MM.1S (cell line): Measurements from ENCODE around the gene IRF3.

Source experiments
- DNase-seq: peaks from one replicate; pipeline ENCODE4 v3.0.0-alpha.2; 2015
- H2AFZ ChIP-seq: fragments of 300-600 bp; sonication (generic); 2 replicates; pipeline ENCODE4 v1.6.0; 2016; ENCODE audit warnings: antibody characterized with exemption, low read length
- H3F3A ChIP-seq: fragments of 300-600 bp; sonication (generic); 2 replicates; pipeline ENCODE4 v1.6.1; 2016; ENCODE audit warnings: mild to moderate bottlenecking, antibody characterized with exemption, low read length, moderate library complexity, mixed read lengths; ENCODE audit not compliant: insufficient read depth
- H3K27ac ChIP-seq: fragments of 300-600 bp; sonication (generic); 2 replicates; pipeline ENCODE4 v1.5.1; 2016; ENCODE audit warnings: mild to moderate bottlenecking, low read length
- H3K27me3 ChIP-seq: fragments of 300-600 bp; sonication (generic); replicated peaks from 2 replicates; pipeline ENCODE4 v1.6.0; 2016; ENCODE audit warnings: low read length; ENCODE audit not compliant: insufficient read depth
- H3K36me3 ChIP-seq: fragments of 300-600 bp; sonication (generic); replicated peaks from 2 replicates; pipeline ENCODE4 v1.6.1; 2016; ENCODE audit warnings: mild to moderate bottlenecking, low read length, mixed read lengths; ENCODE audit not compliant: insufficient read depth
- H3K4me1 ChIP-seq: fragments of 300-600 bp; sonication (generic); 2 replicates; pipeline ENCODE4 v1.6.1; 2016; ENCODE audit warnings: low read length, mixed read lengths
- H3K4me2 ChIP-seq: fragments of 300-600 bp; sonication (generic); 2 replicates; pipeline ENCODE4 v1.6.0; 2016; ENCODE audit warnings: low read depth, low read length
- H3K4me3 ChIP-seq: fragments of 300-600 bp; sonication (generic); 2 replicates; pipeline ENCODE4 v1.5.1; 2016; ENCODE audit warnings: low read length, mixed read lengths
- H3K79me2 ChIP-seq: fragments of 300-600 bp; sonication (generic); 2 replicates; pipeline ENCODE4 v1.6.1; 2016; ENCODE audit warnings: mixed run types, low read length, mixed read lengths
- H3K9ac ChIP-seq: fragments of 300-600 bp; sonication (generic); 2 replicates; pipeline ENCODE4 v1.6.1; 2016; ENCODE audit warnings: low read length, mixed read lengths
- H3K9me2 ChIP-seq: fragments of 300-600 bp; sonication (generic); replicated peaks from 2 replicates; pipeline ENCODE4 v1.6.1; 2016; ENCODE audit warnings: mild to moderate bottlenecking, low read length, mixed read lengths; ENCODE audit not compliant: insufficient read depth
- H3K9me3 ChIP-seq: fragments of 300-600 bp; sonication (generic); replicated peaks from 2 replicates; pipeline ENCODE4 v1.6.1; 2016; ENCODE audit warnings: mild to moderate bottlenecking, low read length, mixed read lengths; ENCODE audit not compliant: insufficient read depth
- H4K20me1 ChIP-seq: fragments of 300-600 bp; sonication (generic); 2 replicates; pipeline ENCODE4 v1.6.1; 2016; ENCODE audit warnings: mild to moderate bottlenecking, low read length, moderate library complexity, mixed read lengths; ENCODE audit not compliant: insufficient read depth
- EZH2 ChIP-seq: fragments of 300-600 bp; sonication (generic); optimal IDR thresholded peaks from 2 replicates; pipeline ENCODE3; 2017; ENCODE audit warnings: low read depth, mild to moderate bottlenecking, antibody characterized with exemption, low read length, mixed read lengths
- EZH2phosphoT487 ChIP-seq: fragments of 300-600 bp; sonication (generic); IDR thresholded peaks from 2 replicates; pipeline ENCODE4 v1.6.1; 2018; ENCODE audit warnings: antibody characterized with exemption, low read length
- TF ChIP-seq, protein P1 (sequence below): fragments of 300-600 bp; sonication (generic); IDR thresholded peaks from 2 replicates; pipeline ENCODE4 v1.5.1; 2016; ENCODE audit warnings: antibody characterized with exemption, low read length, mixed read lengths

The IRF3 gene

DNA sequence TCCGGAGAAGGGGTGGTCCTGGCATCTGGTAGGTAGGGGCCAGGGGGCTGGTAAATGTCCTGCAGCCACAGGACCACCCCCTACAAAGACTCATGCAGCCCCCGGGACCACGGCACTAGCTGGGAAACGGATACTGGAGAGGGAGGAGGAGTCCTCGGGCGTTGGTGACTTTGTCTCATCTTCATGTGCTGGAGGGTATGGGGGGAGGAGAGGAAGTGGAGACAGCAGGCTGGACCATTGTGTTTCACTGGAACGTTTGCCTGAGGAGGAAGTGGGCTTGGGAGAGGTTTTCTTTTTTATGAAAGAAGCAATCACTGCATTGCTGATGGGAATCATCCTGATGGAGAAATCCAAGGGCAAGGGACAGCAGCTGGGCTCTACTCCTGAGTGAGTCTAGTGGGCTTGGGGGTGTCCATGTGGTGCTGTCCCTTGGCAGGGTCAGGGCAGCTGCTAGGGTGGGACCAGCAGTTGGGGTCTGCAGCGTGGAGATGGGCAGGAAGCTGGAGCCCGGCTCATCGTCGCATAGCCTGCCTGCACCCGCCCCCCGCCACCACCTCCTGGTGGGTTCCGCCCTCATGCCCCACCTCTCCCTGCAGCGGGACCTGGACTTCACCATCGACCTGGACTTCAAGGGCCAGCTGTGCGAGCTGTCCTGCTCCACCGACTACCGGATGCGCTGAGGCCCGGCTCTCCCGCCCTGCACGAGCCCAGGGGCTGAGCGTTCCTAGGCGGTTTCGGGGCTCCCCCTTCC, 22.1 kb upstream of the IRF3 start:
- Histone ChIP-seq H3K4me1 (no peaks in the 10 kb centered on the region), H3K4me2 (no peak overlapping the region), H2AFZ (no peak overlapping the region), H4K20me1 (no peaks in the 10 kb centered on the region), H3K36me3 (no peaks in the 10 kb centered on the region; the same call in none of the 2 replicates), H3K27ac (no peak overlapping the region), H3K9ac (no peak overlapping the region), H3K9me3 (no peaks in the 10 kb centered on the region), H3K4me3 (no peak overlapping the region), H3K79me2 (peaks cover 6% of the 10 kb centered on the region), H3F3A (peaks cover 6% of the 10 kb centered on the region; the same call in 1 of the 2 replicates), H3K9me2 (no peaks in the 10 kb centered on the region), H3K27me3 (peaks cover 10% of the 10 kb centered on the region)
- TF ChIP-seq EZH2 (no peak), EZH2phosphoT487 (no peak)
- TF ChIP-seq, protein P1, sequence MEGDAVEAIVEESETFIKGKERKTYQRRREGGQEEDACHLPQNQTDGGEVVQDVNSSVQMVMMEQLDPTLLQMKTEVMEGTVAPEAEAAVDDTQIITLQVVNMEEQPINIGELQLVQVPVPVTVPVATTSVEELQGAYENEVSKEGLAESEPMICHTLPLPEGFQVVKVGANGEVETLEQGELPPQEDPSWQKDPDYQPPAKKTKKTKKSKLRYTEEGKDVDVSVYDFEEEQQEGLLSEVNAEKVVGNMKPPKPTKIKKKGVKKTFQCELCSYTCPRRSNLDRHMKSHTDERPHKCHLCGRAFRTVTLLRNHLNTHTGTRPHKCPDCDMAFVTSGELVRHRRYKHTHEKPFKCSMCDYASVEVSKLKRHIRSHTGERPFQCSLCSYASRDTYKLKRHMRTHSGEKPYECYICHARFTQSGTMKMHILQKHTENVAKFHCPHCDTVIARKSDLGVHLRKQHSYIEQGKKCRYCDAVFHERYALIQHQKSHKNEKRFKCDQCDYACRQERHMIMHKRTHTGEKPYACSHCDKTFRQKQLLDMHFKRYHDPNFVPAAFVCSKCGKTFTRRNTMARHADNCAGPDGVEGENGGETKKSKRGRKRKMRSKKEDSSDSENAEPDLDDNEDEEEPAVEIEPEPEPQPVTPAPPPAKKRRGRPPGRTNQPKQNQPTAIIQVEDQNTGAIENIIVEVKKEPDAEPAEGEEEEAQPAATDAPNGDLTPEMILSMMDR = no peak
- no peak for DNase-seq

DNA sequence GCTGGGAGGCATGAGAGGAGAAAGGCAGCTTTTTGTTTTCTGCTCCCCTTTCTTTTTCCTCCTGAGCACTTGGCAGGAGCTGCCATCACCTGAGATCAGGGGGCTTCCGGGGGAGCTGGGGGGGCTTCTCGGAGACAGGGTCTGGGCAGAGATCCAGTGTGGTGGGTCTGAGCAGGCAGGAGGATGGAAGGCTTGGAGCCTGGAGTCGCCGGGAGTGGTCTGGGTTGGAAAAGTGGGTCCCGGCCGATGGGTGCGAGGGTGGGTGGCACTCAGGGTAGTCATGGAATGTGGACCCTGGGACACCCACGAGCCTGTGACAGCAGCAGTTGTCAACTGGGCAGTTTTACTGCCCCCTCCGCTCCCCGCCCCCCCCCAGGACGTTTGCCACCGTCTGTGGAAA, 21.5 kb upstream of the IRF3 start:
- H3K9me2 ChIP-seq = no peaks in the 10 kb centered on the region
- H2AFZ ChIP-seq = no peak overlapping the region
- no peak overlapping the region for H3K4me2 ChIP-seq
- H3K9me3 ChIP-seq = no peaks in the 10 kb centered on the region
- peaks cover 1% of the 10 kb centered on the region for H3K36me3 ChIP-seq
- H3K4me3 ChIP-seq = no peak overlapping the region
- peaks cover 6% of the 10 kb centered on the region; the same call in 1 of the 2 replicates for H3F3A ChIP-seq
- DNase-seq = no peak
- no peaks in the 10 kb centered on the region for H3K4me1 ChIP-seq
- H3K27ac ChIP-seq = no peak overlapping the region
- H4K20me1 ChIP-seq = no peaks in the 10 kb centered on the region
- no peak overlapping the region for H3K9ac ChIP-seq
- peaks cover 10% of the 10 kb centered on the region for H3K79me2 ChIP-seq
- peaks cover 10% of the 10 kb centered on the region for H3K27me3 ChIP-seq
- TF ChIP-seq EZH2phosphoT487 (no peak), EZH2 (no peak)
- TF ChIP-seq, protein P1 = no peak

DNA sequence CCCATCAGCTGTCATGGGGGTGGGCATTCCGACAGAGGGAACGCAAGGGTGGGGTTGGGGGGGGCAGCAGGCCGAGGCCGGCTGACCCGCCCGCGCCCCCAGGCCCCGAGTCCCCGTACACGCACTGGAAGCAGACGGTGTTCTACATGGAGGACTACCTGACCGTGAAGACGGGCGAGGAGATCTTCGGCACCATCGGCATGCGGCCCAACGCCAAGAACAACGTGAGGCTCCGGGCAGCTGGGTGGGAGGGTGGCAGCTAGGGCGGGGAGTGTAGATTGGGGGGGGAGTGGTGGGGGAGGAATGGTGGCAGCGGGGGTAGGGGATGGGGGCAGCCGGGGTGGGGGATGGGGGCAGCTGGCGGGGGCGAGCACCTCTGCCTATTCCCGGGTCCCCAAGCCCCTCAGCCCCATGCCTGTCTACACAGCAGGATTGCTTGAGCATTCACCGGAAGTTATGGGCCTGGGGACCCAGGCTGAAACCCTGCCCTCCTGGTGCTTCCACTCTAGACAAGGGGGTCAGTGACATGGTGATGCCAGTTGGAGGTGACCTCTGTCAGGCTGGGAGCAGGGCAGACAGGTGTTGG, 20.9 kb upstream of the IRF3 start:
- Histone ChIP-seq H3K4me1 (no peaks in the 10 kb centered on the region), H3K79me2 (peaks cover 15% of the 10 kb centered on the region), H3K9ac (no peak overlapping the region), H3K4me2 (no peak overlapping the region), H3K9me3 (no peaks in the 10 kb centered on the region), H3K27ac (no peak overlapping the region), H3K4me3 (no peak overlapping the region), H3K36me3 (peaks cover 6% of the 10 kb centered on the region), H3F3A (peaks cover 6% of the 10 kb centered on the region; the same call in 1 of the 2 replicates), H3K27me3 (peaks cover 8% of the 10 kb centered on the region), H2AFZ (no peak overlapping the region), H3K9me2 (no peaks in the 10 kb centered on the region), H4K20me1 (no peaks in the 10 kb centered on the region)
- DNase-seq = no peak
- TF ChIP-seq, protein P1 = no peak
- no peak for TF ChIP-seq EZH2
- TF ChIP-seq EZH2phosphoT487 = no peak
